Liver (tissue), 9 donors: ENCODE measurements around the gene LRIG1. TPM values are rescaled to one million over a fixed set of nuclear protein-coding genes. Genes with fewer than 3 reads are reported as not detected.

ENCODE experiments used
- DNase-seq: peaks from one replicate; pipeline ENCODE4 v3.0.0-alpha.2; 2017; ENCODE audit warnings: low spot score
- H3K27ac ChIP-seq, 2 donors: one replicate each; pipeline ENCODE4 v1.7.0; 2013; ENCODE audit warnings: inconsistent platforms in 2 of 2, low read length in 2 of 2, control low read depth in 1 of 2, low read depth in 1 of 2, mild to moderate bottlenecking in 1 of 2
- H3K27me3 ChIP-seq, 4 donors: one replicate each; pipeline versions ENCODE4 v1.6.1 to v1.7.0; 2013; ENCODE audit warnings: low read length in 3 of 4, inconsistent platforms in 1 of 4, mild to moderate bottlenecking in 1 of 4, moderate library complexity in 1 of 4; ENCODE audit not compliant: control insufficient read depth in 4 of 4, insufficient read depth in 4 of 4
- H3K36me3 ChIP-seq, 4 donors: one replicate each; pipeline versions ENCODE4 v1.6.1 to v1.7.0; 2013; ENCODE audit warnings: low read length in 3 of 4, mild to moderate bottlenecking in 3 of 4, low read depth in 1 of 4, moderate library complexity in 1 of 4; ENCODE audit not compliant: control insufficient read depth in 4 of 4, insufficient read depth in 3 of 4
- H3K4me1 ChIP-seq, 4 donors: one replicate each; pipeline versions ENCODE4 v1.6.1 to v1.7.0; 2013; ENCODE audit warnings: low read length in 3 of 4, mild to moderate bottlenecking in 3 of 4, moderate library complexity in 1 of 4; ENCODE audit not compliant: control insufficient read depth in 4 of 4, insufficient read depth in 4 of 4
- H3K4me3 ChIP-seq, 3 donors: one replicate each; pipeline versions ENCODE4 v1.6.1 to v1.7.0; 2013; ENCODE audit warnings: low read length in 3 of 3, control low read depth in 1 of 3, low read depth in 1 of 3, mild to moderate bottlenecking in 1 of 3
- H3K9ac ChIP-seq, 2 donors: one replicate each; pipeline ENCODE4 v1.7.0; 2013; ENCODE audit warnings: low read length in 2 of 2, mild to moderate bottlenecking in 2 of 2, moderate library complexity in 2 of 2, control low read depth in 1 of 2, low read depth in 1 of 2
- H3K9me3 ChIP-seq, 4 donors: one replicate each; pipeline versions ENCODE4 v1.6.1 to v1.7.0; 2013; ENCODE audit warnings: low read length in 3 of 4; ENCODE audit not compliant: control insufficient read depth in 4 of 4
- ATF3 ChIP-seq: IDR thresholded peaks from 2 replicates; pipeline ENCODE4 v1.6.1; 2016; ENCODE audit warnings: antibody characterized with exemption
- CTCF ChIP-seq: fragments of 150-350 bp; IDR thresholded peaks from 2 replicates; pipeline ENCODE4 v1.5.1; 2017; ENCODE audit warnings: improper control_type of control experiment, low read depth, low read length; ENCODE audit not compliant: missing input control
- EGR1 ChIP-seq, 2 donors: IDR thresholded peaks; 2 replicates each; pipeline ENCODE4 v1.6.1; 2016 to 2018; ENCODE audit warnings: antibody characterized with exemption in 2 of 2, low read depth in 2 of 2
- FOXA1 ChIP-seq: IDR thresholded peaks from 2 replicates; pipeline ENCODE4 v1.6.1; 2016; ENCODE audit warnings: antibody characterized with exemption
- FOXA2 ChIP-seq: IDR thresholded peaks from 2 replicates; pipeline ENCODE4 v1.6.1; 2016; ENCODE audit warnings: antibody characterized with exemption
- GABPA ChIP-seq, 2 donors: IDR thresholded peaks in 1 of 2; conservative IDR thresholded peaks in 1 of 2; 2 replicates each; pipeline ENCODE4 v1.6.1; 2016; ENCODE audit warnings: antibody characterized with exemption in 2 of 2, mild to moderate bottlenecking in 1 of 2, moderate library complexity in 1 of 2
- HNF4A ChIP-seq, 2 donors: conservative IDR thresholded peaks; 2 replicates each; pipeline ENCODE4 v1.6.1; 2016; ENCODE audit warnings: antibody characterized with exemption in 2 of 2, mild to moderate bottlenecking in 2 of 2
- HNF4G ChIP-seq: IDR thresholded peaks from 2 replicates; pipeline ENCODE4 v1.6.1; 2016; ENCODE audit warnings: antibody characterized with exemption
- JUND ChIP-seq, 2 donors: IDR thresholded peaks; 2 replicates each; pipeline ENCODE4 v1.6.1; 2016; ENCODE audit warnings: antibody characterized with exemption in 2 of 2
- MAX ChIP-seq: IDR thresholded peaks from 2 replicates; pipeline ENCODE4 v1.6.1; 2016; ENCODE audit warnings: antibody characterized with exemption
- NR2F2 ChIP-seq: IDR thresholded peaks from 2 replicates; pipeline ENCODE4 v1.6.1; 2016; ENCODE audit warnings: antibody characterized with exemption
- REST ChIP-seq: IDR thresholded peaks from 2 replicates; pipeline ENCODE4 v1.6.1; 2016; ENCODE audit warnings: antibody characterized with exemption, mild to moderate bottlenecking
- RXRA ChIP-seq, 2 donors: IDR thresholded peaks; 2 replicates each; pipeline ENCODE4 v1.6.1; 2017 to 2018; ENCODE audit warnings: antibody characterized with exemption in 2 of 2, mild to moderate bottlenecking in 1 of 2
- SP1 ChIP-seq: IDR thresholded peaks from 2 replicates; pipeline ENCODE4 v1.6.1; 2018; ENCODE audit warnings: antibody characterized with exemption, mild to moderate bottlenecking
- TAF1 ChIP-seq: conservative IDR thresholded peaks from 2 replicates; pipeline ENCODE4 v1.6.1; 2016; ENCODE audit warnings: antibody characterized with exemption, mild to moderate bottlenecking
- YY1 ChIP-seq: IDR thresholded peaks from 2 replicates; pipeline ENCODE4 v1.6.1; 2016; ENCODE audit warnings: antibody characterized with exemption, mild to moderate bottlenecking
- ZBTB33 ChIP-seq: IDR thresholded peaks from 2 replicates; pipeline ENCODE4 v1.6.1; 2016; ENCODE audit warnings: antibody characterized with exemption
- WGBS: extraction: QIAGEN DNeasy Blood & Tissue Kit; methylation state at CpG from one replicate; pipeline ENCODE4 v1.1.7; 2013; 5-methylcytosine and 5-hydroxymethylcytosine counted together
- polyA plus RNA-seq, 2 donors: library from polyadenylated mRNA; stranded (reverse) in 1 of 2; unstranded in 1 of 2; fragments of 200-250 nt in 1 of 2; fragments of >200 nt in 1 of 2; fragmentation: Nextera tagmentation in 1 of 2; extraction: Ambion mirVana in 1 of 2; gene quantifications; one replicate each; pipeline versions ENCODE4 v1.2.1 to v1.2.3, GENCODE V29; 2013 to 2015
- total RNA-seq, 2 donors: library from RNA; depleted of rRNA; stranded (reverse); fragments of >200 nt; gene quantifications; one replicate each; pipeline ENCODE4 v1.2.3, GENCODE V29; 2014
- donor health status: healthy.
- donor health status: healthy.
- donor health status: healthy.
- donor health status: healthy.
- donor health status: healthy.

Gene LRIG1
- total and polyA plus RNA-seq, 4 donors, result 9.4 to 48.9 (median 12.9) TPM

GRCh38 chr3:66363148-66363547 is 137.7 kb downstream of the LRIG1 start:
- Histone ChIP-seq H3K4me3 (no peak overlapping the region), H3K27me3 (no peaks in the 10 kb centered on the region), H3K9me3 (no peaks in the 10 kb centered on the region), H3K9ac (no peak overlapping the region), H3K4me1 (no peaks in the 10 kb centered on the region), H3K36me3 (no peaks in the 10 kb centered on the region), H3K27ac (no peak overlapping the region)
- WGBS, result 98% methylated on average over 6 of the region's 6 CpGs
- no peak for DNase-seq
- TF ChIP-seq ZBTB33 (no peak), TAF1 (no peak), MAX (no peak), YY1 (no peak), HNF4G (no peak), FOXA2 (no peak), RXRA (IDR thresholded peaks at IDR 0.05) (no peak), EGR1 (IDR thresholded peaks at IDR 0.05; ENCODE audit: low read depth in 2 of 2) (no peak), NR2F2 (no peak), FOXA1 (no peak), GABPA (IDR thresholded peaks at IDR 0.05 in 1 of 2, conservative IDR thresholded peaks at IDR 0.05 in 1 of 2) (no peak), JUND (IDR thresholded peaks at IDR 0.05) (no peak), CTCF (no peak), ATF3 (no peak), SP1 (no peak), HNF4A (conservative IDR thresholded peaks at IDR 0.05) (no peak)

- Histone ChIP-seq H3K9ac (no peak overlapping the region), H3K36me3 (no peaks in the 10 kb centered on the region), H3K27me3 (no peaks in the 10 kb centered on the region), H3K27ac (no peak overlapping the region), H3K4me1 (no peaks in the 10 kb centered on the region), H3K4me3 (no peak overlapping the region), H3K9me3 (no peaks in the 10 kb centered on the region)
- DNase-seq, result no peak
- TF ChIP-seq TAF1 (no peak), REST (no peak), NR2F2 (no peak), ZBTB33 (no peak), JUND (IDR thresholded peaks at IDR 0.05) (no peak), RXRA (IDR thresholded peaks at IDR 0.05) (no peak), SP1 (no peak), CTCF (no peak), EGR1 (IDR thresholded peaks at IDR 0.05; ENCODE audit: low read depth in 2 of 2) (no peak)
- WGBS, result 87% methylated on average over 3 of the region's 3 CpGs
Measured at GRCh38 chr3:66362541-66362941, 138.3 kb downstream of the LRIG1 start.
